NCI-H2107 treated with DMSO at 0.1 percent for 48 hours (cell line): Measurements from ENCODE around the gene LRTM1.

Source experiments
- DNase-seq: peaks from one replicate; lab custom pipeline; 2025; ENCODE audit not compliant: unreplicated experiment; lab: John Stamatoyannopoulos, UW

Gene LRTM1

DNA sequence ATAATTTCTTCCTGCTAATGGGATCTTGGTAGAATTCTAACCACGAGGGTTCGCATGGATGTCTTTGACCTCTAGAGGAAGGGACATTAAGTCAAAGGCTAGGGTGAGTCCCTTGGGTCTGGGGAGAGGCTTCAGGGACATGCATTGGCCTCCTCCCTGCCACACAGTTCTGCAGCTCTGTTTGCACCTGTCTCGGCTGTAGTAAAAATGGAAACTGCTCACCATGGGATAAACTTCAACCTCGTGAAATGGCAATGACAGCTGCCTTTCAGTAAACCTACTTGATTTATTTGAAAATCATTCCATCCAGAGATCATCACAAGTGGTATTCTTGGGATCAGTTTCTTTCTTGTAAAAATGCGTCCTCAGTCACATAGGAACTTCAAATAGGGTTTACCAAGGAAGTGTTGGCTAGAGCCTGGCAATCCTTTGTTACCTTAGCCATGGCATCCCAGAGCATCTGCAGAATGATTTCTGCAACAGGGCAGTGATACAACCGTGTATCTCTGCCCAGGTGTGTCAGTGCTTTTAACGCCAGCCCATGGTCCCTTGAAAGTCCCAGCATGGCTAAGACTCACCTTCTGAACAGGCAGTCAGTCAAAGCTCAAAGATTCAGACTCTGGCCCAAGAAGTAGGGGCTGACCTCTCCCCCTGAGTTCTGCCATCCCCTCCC lies 14.0 kb upstream of the LRTM1 start:
- no peak for DNase-seq

- no peak for DNase-seq
Measured at GRCh38 chr3:54940971-54941370, 13.1 kb upstream of the LRTM1 start.

DNA sequence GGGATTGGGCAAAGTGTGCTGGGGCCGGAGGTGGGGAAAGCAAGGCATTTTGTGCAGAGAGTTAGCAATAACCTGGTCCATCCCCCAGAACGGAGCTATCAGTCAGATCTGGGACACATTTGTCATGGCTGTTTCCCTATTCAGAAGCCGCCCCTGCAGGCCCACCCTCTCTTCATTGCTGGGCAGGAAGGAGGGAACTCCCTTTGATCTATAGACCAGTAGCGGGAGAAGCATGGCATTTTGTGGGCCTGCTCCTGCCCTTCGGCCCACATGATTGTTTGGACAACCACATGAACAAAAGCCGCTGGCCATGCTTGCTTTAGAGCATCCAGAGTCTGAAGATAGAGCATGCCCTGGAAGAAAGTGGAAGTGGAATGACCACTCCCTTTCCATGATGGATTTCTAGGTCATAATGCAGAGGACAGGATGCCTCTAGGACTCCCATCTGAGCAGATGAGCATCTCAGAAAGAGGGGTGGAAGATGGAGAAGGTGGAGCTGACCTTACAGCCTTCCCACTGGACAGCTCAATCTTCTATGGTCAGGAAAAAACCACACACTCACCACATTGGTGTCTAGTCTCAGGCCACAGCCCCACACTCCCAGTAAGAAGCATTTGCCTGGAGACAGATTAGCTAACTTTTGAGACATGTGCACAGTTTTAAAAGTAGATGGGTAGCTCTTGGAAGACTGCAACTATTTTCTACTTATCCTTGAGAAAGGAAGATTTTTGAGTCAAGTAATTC lies 11.9 kb upstream of the LRTM1 start:
- DNase-seq, result no peak

GRCh38 chr3:54936561-54936960 lies 8.7 kb upstream of the LRTM1 start:
- DNase-seq, result no peak

GRCh38 chr3:54935869-54936268 lies 8.0 kb upstream of the LRTM1 start:
- no peak for DNase-seq

DNA sequence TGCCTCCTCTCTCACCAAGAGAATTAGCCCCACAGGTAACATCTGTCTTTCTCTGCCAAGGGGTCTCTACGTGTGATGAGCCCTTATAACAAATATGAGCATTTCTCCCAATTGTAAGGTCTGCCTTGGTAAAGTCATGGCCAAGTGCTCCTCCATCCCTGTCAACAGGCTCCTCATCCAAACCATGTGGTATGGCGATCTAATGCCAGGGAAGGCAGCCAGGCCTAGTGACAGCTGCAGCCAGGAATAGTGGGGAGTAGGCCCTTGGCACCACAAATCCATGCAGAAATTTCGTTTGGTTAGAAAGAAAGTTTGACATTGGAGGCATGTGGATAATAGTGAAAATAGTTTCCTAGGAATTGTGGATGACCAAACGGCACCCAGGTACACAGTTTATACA lies 4.7 kb upstream of the LRTM1 start:
- DNase-seq, result no peak

GRCh38 chr3:54931182-54931581 lies 3.3 kb upstream of the LRTM1 start:
- DNase-seq, result no peak

DNA sequence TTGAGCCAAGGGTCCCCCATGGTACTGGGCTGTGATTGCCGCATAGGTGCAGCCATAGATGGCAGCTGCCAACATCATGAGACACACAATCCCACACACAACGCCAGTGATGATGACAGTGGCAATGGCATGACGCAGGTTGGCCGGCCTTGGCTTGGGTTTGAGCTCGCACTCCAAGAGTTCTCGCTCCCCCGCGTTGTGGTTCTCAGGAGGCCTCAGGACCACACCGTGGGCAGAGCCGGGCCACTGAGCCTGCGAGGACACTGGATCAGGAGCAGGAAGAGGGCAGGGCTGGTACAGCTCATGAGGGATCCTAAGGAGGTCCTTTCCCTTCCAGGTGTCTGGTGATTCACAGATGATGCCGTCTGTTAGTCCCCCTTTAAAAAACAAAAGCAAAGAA lies 9.3 kb downstream of the LRTM1 start:
- DNase-seq, result no peak

- DNase-seq, result no peak
Measured at GRCh38 chr3:54917862-54918261, 10.0 kb downstream of the LRTM1 start.

GRCh38 chr3:54917174-54917573 lies 10.7 kb downstream of the LRTM1 start:
- no peak for DNase-seq

GRCh38 chr3:54916732-54917131 lies 11.1 kb downstream of the LRTM1 start:
- no peak for DNase-seq

- no peak for DNase-seq
Measured at GRCh38 chr3:54915976-54916375, 11.9 kb downstream of the LRTM1 start.

DNA sequence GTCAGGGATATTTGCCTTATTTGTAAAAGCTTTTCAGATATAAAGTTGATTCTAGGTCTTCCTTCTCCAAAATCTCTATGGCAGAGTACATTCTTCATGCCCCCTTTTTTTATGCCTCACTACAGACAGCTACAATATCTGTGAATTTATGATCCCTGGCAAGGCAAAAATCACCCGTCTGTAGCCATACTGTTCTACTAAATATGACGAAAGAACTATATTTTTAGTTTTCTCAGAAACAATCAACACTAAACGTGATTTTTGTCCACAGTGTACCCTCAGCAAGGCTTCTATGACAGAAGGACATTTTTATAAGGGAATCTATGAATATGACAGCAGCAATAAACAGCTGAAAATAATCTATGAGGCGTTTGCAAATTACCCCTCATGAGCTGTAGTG lies 12.7 kb downstream of the LRTM1 start:
- DNase-seq, result no peak

DNA sequence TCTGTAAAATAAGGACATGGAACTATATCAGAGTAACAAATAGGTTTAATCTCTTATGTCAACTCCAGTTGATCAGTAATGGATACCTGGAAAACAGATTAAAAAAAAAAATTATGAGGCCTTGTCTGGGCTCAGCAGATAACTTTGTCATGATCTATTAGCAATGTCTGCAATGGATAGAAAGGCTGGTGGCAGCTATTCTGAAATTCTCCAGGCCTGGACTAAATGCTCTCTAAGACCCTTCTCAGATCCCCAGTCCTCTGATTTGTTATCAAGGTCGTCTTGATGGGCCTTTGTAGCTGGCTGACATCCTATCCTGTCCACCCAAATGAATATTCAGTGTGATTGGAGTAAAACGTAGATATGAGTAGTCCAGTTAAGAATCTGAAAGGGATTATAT lies 13.7 kb downstream of the LRTM1 start:
- DNase-seq, result no peak

DNA sequence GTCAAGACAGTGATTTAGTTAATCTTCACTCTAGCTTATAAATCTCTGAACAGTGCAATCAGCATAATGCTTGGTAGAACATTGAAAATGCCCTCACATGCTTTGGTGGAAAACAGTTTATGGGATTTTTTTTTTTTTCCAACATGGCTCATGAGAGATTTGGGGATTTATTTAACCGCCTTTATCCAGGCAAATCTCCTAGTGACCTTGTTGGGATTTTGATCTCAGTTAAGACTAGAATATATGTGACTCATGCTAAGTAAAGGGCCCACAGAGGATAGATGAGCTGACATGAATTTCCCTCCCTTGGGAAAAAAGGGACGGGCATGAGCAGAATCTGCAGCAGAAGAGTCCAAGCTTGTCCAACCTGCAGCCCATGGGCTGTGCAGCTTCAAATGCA lies 18.7 kb downstream of the LRTM1 start:
- DNase-seq, result no peak

DNA sequence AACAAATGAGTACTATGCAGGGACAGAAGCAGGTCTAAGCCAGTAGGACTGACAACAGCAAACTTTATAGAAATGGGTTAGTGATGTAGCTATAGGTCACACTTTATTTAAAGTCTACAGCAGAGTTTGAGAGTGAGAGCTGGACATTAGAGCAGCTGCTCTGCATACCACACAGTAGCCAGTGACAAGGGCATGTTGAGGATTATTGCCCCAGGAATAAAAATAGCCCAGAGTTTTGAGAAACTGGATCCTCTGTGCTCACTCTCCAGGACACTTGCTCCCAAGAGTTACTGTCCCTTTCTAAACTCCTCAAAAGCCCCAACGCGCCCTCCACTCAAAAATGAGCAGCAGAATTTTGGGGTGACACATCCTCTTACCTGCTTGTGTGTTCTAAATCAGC lies 21.1 kb downstream of the LRTM1 start:
- DNase-seq, result no peak

GRCh38 chr3:54905920-54906319 lies 21.9 kb downstream of the LRTM1 start:
- DNase-seq, result no peak

GRCh38 chr3:54905261-54905888 lies 22.5 kb downstream of the LRTM1 start:
- DNase-seq, result no peak

DNA sequence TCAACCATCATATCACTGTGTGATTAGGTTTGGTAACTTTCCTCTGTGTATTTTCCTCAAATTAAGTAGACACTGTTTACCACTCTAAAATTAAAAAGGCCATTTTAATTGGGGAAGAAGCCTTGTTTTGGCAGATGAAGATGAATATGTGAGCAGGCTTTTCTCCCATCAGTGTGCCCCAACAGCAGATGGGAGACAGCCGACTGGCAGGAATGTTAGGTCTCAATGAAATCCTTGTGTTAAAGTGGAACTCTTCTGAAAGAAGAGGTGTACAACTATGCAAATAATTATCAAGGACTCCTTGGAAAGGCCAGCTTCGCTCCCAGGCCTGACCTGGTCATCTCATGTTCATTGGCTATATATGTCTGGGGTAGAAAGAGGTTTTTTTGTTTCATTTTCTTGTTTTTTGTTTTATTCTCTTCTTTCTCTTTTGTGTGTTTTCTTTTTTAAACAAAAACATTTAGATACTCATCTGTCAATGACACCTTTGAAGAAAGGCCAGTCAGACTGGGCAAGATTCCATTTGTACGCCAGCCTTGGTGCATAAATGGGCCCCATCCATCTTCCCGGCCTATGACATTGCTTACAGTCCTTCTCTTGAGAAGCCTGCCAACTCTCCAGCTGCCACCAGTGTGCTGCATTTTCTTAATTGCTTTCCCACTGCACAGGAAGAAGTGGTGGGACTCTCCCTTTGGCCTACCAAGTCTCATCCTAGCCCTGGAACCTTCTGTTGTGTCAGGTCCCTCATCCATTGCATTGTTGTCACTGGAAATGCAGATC lies 25.8 kb downstream of the LRTM1 start:
- no peak for DNase-seq

DNA sequence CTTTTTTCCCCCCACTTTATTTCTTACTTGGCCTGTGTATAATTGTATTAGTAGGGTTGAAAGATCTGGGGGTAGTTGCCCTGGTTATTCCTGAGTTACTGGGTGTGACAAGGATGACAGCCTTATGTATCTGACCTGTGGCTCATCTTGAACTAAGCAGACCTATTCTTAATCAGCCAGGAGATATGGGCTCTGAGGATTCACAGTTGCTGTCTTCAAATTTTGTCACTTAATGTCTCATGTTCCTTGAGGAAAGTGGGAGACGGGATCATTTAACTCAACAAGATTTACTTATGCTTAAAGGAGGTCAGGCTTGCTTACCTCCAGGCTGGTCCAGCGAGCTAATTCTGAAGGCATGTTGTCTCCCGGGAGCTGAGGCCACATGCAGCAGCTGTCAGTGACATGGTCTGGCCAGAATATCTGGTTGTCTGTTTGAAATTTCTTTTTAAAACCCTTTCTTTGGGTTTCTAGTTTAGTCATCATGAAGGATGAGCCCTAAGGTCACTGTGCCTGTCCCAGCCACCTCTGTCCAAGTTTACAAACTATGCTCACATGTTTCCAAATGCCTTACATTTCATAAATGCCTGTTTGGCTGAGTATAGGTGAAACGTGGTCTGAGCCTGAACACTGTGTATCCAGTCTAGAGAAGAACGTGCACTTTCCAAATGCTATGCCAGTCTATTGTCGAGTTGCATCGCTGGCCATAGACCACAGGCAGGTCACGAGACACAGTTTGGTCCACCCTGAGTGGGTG lies 26.8 kb downstream of the LRTM1 start:
- no peak for DNase-seq

DNA sequence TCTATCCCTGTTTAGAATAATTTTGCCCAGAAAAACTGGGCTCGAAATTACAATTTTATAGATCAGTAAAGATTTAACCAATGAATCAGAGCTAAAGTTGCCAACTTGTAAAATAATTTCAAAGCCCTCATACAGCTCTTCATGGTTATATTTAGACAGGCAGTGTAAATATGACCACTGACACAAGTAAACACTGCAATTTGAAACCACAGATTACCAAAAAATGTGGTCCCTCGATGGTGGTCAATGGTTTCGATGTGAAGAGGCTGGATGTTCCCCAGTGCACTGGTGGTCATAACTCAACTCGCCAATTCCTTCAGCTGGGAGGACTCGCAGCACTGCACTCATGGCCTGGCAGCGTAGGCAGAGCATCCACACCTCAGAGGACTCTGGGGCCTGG lies 28.6 kb downstream of the LRTM1 start:
- DNase-seq, result no peak
